ENCODE measurements around the gene CACNB4.
"Not testable (repeated sequence)": the region's sequence is repeated elsewhere in the genome, so short reads cannot be mapped to it uniquely, and the experiment has no call there.

Gene CACNB4

DNA sequence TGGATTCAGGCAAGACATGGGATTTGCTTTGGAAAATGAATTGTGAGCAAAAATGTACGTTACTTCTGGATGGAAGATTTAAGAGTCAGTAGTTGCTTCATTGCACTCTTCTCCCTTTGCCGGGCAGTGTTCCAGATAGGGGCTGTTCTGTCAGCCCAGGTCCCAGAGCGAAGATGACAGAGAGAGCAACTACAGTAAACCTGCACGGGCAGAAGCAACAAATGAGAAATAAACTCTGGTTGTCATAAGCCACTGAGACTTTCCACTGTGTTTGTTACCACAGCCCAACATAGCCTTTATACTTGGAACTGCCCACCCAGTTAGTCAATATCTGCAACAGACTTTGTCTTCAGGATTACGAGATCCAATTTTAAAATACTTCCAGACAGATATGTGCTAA lies 83.3 kb downstream of the CACNB4 start:
- DNase-seq: no peak

DNA sequence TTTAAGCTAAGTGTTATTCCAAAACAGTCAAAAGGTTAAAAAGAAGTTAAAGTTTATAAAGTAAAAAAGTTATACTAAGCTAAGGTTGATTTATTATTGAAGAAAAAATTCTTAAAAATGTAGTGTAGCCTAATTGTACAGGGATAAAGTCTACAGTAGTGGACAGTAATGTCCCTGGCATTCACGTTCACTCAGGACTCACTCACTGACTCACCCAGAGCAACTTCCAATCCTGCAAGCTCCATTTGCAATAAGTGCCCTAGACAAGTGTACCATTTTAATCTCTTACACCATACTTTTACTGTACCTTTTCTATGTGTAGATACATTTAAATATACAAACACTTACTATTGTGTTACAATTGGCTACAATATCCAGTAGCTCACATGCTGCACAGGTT lies 86.1 kb downstream of the CACNB4 start:
- no peak for DNase-seq

GRCh38 chr2:152011724-152012123 lies 87.1 kb downstream of the CACNB4 start:
- no peak for DNase-seq

- no peak for DNase-seq
Measured at GRCh38 chr2:152005607-152006006, 93.2 kb downstream of the CACNB4 start.

GRCh38 chr2:152003283-152003682 lies 95.6 kb downstream of the CACNB4 start:
- DNase-seq: not testable (repeated sequence)

- no peak for DNase-seq
Measured at GRCh38 chr2:151999053-151999452, 99.8 kb downstream of the CACNB4 start.

DNA sequence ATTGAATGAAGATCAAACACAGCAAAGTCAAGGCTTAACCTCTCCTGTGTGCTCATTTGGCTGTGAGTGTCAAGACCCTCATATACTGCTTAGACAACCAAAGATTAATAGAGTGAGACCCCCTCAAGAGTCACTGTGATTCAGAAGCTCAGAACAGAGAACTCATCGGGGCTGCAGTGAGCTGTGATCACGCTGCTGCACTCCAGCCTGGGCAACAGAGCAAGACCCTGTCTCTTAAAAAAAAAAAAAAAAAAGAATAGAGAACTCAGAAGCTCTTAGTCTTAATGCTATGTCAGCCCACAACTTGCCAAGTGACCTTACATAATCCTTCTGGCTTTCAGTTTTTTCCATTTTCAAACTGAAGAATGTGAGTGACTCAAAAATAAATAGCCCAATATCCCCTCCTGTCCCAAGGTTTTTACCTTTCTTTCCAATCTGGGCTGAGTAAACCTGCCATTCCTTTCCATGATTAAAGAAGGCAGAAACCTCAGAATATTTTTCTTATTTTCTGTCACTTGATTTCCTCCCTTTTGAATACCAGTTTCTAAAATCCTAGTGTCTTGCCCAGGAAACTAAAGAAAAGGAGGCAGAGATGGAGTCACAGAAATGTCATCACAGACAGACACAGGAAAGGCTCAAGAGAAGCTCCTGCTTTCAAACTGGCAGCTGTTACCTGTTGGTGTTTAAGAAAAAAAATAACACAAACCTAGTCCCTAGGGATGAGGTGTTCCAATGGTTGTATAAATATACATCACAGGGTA lies 102.4 kb downstream of the CACNB4 start:
- DNase-seq: no peak

- DNase-seq: no peak
Measured at GRCh38 chr2:151995161-151995557, 103.7 kb downstream of the CACNB4 start.

- not testable (repeated sequence) for DNase-seq
Measured at GRCh38 chr2:151994178-151994577, 104.7 kb downstream of the CACNB4 start.

- DNase-seq: no peak
Measured at GRCh38 chr2:151991010-151991409, 107.8 kb downstream of the CACNB4 start.

DNA sequence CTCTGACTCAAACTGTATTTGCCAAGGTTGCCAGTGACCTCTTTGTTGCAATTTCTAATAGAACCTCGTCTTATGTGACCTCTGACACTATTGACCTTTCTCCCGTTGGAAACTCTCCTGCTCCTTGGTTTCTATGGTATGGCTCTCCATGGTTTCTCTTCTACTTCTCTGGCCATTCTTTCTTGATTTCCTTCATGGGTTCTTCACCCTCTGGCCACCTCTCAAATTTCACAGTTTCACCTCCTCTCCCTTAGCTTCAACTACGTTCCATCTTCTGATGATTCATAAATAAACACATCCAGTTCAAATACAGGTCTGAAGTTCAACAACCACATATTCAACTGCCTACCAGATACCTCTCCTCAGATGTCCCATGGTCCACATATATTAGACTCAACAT lies 109.5 kb downstream of the CACNB4 start:
- no peak for DNase-seq

DNA sequence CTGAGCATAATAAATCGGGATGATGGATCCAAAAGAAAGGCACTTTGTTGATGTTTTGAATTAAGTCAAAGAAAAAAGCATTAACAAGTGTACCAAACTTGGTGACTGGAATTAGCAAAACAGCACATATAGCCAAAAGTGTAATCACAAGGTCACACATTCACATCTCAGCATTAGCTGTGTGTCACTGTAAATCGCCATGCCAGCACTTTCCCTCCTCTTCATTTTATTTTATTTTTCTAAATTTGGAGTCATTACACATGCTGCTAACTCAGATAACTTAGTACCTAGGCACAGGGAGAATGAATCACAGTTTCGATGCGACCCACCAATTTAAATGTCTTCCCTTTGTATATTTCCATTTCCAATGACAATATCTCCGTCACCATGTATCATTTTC lies 111.4 kb downstream of the CACNB4 start:
- DNase-seq: no peak

GRCh38 chr2:151984424-151985083 lies 114.3 kb downstream of the CACNB4 start:
- no peak for DNase-seq

DNA sequence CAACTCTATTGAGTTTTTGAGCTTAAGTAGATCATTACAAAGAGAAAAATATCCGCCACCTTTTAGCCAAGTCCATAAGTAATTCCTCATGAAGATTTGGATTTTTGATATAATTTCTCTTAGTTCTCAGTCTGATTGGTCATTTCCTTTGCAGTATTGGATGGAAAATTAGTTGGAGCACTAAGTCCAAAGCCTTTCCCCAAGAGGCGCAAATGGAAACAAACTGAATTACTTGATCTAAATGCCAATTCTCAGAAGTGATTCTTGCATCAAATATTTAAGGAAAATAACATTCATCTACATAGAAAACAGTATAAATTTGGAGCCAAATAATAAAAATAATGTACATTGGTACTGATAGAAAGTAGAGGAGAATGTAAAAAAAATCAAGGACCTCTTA lies 115.6 kb downstream of the CACNB4 start:
- DNase-seq: no peak

DNA sequence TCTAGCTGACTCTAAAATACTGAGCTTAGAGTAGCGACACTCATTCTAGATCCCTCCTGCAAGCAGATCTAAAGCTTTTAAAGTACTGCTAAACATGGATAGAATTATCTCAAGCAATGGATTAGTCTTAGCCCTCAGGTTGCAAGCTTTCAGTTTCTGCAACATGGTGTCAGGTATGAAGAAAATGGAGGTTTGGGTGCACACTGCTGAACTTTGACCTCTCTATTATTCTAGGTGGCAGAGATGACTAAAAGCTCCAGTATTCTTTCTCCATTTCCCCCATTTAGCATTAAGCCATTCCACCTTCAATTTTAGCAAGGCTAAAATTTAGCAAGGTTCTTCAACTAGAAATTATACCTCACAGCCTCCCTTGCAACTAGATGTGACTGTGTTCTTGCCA lies 117.0 kb downstream of the CACNB4 start:
- DNase-seq: no peak

DNA sequence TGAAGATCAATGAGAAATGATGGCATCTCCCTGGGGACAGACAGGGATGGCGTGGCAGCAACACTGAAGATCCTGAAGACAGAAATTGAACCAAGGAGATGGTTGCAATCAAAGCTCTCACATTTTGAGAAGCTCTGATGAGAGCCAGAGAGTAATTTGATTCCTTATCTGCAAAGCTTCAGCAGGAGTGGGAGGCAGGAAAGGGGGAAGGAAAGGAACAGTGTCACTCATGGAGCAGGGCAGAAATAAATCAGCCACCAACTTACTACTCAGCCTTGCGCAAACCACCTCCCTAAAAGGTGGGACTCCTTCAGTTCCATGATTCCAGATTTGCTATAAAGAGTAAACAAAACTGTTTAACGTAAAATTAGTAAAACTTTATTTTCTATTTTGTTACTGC lies 119.2 kb downstream of the CACNB4 start:
- DNase-seq: no peak

DNA sequence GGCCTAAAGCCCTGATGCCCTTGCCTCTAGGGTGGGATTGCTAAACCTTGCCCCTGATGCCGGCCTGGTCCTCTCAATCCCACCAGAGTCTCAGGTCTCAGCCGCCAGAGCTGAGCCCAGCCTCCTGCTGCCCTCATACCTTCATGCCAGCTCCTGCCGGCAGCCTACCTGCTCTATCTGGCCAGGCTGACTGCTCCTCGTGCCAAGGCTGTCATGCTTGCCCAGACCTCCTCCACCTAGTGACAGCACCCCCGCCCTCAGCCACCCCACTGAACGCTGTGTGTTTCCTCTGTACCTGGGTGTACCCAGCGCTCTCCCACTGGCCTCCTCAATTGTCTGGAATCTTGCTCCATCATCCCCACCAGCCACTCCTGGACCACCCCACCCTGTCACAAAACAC lies 120.1 kb downstream of the CACNB4 start:
- no peak for DNase-seq

GRCh38 chr2:151977631-151978030 lies 121.2 kb downstream of the CACNB4 start:
- no peak for DNase-seq

- DNase-seq: no peak
Measured at GRCh38 chr2:151976945-151977353, 121.9 kb downstream of the CACNB4 start.

GRCh38 chr2:151975460-151976414 lies 123.1 kb downstream of the CACNB4 start:
- DNase-seq: no peak

DNA sequence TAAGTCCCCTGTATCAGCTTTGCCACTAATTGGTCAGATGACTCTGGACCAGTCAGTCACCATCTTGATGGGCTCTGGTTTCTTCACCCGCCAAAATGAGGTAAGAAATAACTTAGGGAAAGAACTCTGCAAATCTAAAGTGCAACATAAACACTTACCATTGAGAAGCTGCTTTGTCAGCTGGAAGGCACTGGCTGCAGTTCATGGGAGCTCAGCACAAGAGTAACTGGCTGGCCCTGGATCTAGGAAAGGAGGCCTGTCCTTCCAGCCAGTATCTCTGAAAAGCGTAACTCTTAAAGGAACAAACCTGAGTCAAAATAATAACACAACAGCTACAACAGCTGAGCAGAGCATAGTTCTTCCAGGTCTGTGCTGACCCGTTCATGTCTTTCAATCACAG lies 123.9 kb downstream of the CACNB4 start:
- no peak for DNase-seq

GRCh38 chr2:151973901-151974199 lies 125.0 kb downstream of the CACNB4 start:
- no peak for DNase-seq

GRCh38 chr2:151973013-151973900 lies 125.6 kb downstream of the CACNB4 start:
- no peak for DNase-seq
